OCI-LY1 (cell line): Measurements from ENCODE around the gene PACC1.

Source experiments
- EZH2 ChIP-seq: fragments of 200-600 bp; sonication (generic), shearing (Covaris generic); IDR thresholded peaks from 2 replicates; pipeline ENCODE4 v1.8.0; 2017; ENCODE audit warnings: borderline replicate concordance, mixed run types, mild to moderate bottlenecking, antibody characterized with exemption, low read length, moderate library complexity, mixed read lengths
- TF ChIP-seq, protein P1 (sequence below): fragments of 200-600 bp; sonication (generic), shearing (Covaris generic); IDR thresholded peaks from 2 replicates; pipeline ENCODE4 v1.5.1; 2017; ENCODE audit warnings: mild to moderate bottlenecking, antibody characterized with exemption, low read length, moderate library complexity, mixed read lengths

DNA sequence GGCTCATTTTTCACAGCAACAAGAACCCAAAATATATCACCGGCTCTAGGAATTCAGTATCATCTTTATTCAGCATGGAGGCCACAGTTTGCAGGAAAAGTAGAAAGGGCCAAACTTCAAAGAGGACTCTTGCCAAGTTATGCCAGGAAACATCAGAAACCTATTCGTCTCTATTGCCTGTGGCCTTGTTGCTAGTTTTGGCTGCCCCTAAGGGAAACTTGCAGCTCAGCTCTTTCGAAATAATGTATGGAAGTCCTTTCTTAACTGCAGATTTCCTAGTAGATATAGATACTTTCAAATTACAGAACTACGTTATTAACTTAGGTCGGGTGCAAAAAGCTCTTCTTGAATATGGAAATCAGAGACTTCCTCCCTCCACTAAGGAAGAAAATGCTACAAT lies 13.8 kb upstream of the PACC1 start:
- TF ChIP-seq, protein P1, sequence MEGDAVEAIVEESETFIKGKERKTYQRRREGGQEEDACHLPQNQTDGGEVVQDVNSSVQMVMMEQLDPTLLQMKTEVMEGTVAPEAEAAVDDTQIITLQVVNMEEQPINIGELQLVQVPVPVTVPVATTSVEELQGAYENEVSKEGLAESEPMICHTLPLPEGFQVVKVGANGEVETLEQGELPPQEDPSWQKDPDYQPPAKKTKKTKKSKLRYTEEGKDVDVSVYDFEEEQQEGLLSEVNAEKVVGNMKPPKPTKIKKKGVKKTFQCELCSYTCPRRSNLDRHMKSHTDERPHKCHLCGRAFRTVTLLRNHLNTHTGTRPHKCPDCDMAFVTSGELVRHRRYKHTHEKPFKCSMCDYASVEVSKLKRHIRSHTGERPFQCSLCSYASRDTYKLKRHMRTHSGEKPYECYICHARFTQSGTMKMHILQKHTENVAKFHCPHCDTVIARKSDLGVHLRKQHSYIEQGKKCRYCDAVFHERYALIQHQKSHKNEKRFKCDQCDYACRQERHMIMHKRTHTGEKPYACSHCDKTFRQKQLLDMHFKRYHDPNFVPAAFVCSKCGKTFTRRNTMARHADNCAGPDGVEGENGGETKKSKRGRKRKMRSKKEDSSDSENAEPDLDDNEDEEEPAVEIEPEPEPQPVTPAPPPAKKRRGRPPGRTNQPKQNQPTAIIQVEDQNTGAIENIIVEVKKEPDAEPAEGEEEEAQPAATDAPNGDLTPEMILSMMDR: no peak
- TF ChIP-seq EZH2: no peak
